Measurements from ENCODE around the gene CCDC107. TPM values are rescaled to one million over a fixed set of nuclear protein-coding genes. Genes with fewer than 3 reads are reported as not detected.
A peak's percentile ranks its signal among the peaks of the same experiment; 100 is the strongest.
"Not testable (repeated sequence)": the region's sequence is repeated elsewhere in the genome, so short reads cannot be mapped to it uniquely, and the experiment has no call there.

Gene CCDC107
- 10 to 100 TPM; 12.1 to 13.7 TPM for total RNA-seq

DNA sequence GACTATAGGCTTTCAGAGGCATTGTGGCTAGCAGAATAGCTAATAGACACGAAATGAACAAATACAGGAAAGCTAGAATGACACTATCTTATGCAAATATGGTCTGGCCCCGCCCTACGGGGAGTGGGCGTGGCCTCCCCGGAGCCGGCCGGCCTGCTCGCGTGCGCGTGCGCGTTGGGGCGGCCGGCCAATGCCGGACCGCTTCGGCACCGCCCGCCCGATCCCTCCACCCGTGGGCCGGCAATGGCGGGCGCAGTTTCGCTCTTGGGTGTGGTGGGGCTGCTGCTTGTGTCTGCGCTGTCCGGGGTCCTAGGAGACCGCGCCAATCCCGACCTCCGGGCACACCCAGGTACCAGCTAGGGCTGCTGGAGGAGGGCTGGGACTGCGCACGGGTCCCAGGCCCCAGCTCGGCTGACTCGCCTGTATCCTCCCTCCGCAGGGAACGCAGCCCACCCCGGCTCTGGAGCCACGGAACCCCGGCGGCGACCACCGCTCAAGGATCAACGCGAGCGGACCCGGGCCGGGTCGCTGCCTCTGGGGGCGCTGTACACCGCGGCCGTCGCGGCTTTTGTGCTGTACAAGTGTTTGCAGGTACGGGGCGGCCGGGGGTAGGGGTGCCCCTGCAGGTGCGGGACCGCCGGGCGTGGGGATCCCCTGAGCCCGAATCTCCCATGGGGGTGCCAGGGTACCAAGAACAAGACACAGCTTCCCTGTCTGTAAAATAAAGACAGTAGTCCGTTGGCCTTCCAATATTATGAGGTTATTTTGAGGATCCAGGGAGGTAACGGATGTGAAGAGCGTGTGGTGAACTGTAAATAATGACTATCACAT lies at the start of gene CCDC107:
Gene CCDC107 (plus strand): TSS at position 156 of the 831 bp plus-strand sequence. CDS start 88 bp downstream, at position 244.
- CTCF ChIA-PET, result interaction anchor here (0.5 to 24.5 kb wide), 30 partner anchors 9 to 1412 kb away, joined by 3 to 313 read pairs (median 4); partner anchors contain the start of genes CA9, CREB3, SIT1 and SPAG8
- TF ChIP-seq CTCF (IDR thresholded peaks at IDR 0.05), result peak; percentile 96
- POLR2A ChIA-PET, result interaction anchor here (0.7 to 5.3 kb wide), 17 partner anchors 9 to 154 kb away, joined by 3 to 64 read pairs (median 4); partner anchors contain the start of genes CREB3, SPAG8, TLN1 and TPM2
- Mint-ChIP-seq H3K27me3 (peaks cover 2% of the 10 kb centered on the region), H3K36me3 (ENCODE audit: low read depth) (peaks cover 43% of the 10 kb centered on the region), H3K4me1 (ENCODE audit: low read depth) (peaks cover 63% of the 10 kb centered on the region), H3K9me3 (no peaks in the 10 kb centered on the region), H3K4me3 (peak within 1 kb of the TSS; percentile 81), H3K27ac (peak within 1 kb of the TSS; percentile 96)
- DNase-seq (peak; percentile 82), ATAC-seq (peak; percentile 78)
- intact Hi-C loops (cut with micrococcal nuclease), result loop anchor here (5.0 to 10.0 kb wide), 2 partner anchors 69 to 156 kb away; partner anchors contain the start of genes HINT2 and SPAG8

DNA sequence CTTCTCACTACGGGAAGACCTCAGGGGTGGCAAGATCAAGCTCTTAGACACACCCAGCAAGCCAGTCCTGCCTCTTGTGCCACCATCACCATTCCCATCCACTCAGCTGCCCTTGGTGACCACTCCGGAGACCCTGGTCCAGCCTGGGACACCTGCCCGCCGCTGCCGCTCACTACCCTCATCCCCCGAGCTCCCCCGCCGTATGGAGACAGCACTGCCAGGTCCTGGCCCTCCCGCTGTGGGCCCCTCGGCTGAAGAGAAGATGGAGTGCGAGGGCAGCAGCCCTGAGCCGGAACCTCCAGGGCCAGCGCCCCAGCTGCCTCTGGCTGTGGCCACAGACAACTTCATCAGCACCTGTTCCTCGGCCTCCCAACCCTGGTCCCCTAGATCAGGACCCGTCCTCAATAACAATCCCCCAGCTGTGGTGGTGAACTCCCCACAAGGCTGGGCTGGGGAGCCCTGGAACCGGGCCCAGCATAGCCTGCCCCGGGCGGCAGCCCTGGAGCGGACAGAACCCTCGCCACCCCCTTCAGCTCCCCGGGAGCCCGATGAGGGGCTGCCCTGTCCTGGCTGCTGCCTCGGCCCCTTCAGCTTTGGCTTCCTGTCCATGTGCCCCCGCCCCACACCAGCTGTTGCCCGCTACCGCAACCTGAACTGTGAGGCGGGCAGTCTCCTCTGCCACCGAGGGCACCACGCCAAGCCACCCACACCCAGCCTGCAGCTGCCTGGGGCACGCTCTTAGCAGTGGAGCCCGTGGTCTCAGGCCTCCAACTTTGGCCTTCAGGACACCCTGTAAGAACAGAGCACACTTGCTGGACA lies 48.9 kb upstream of the CCDC107 start:
- DNase-seq (no peak), ATAC-seq (no peak)
- ChIA-PET CTCF (interaction anchor here (0.8 to 7.0 kb wide), 5 partner anchors 39 to 118 kb away, joined by 3 to 62 read pairs (median 4); partner anchors contain the start of genes CCDC107, RMRP and SIT1), POLR2A (interaction anchor here (0.6 to 1.7 kb wide), 5 partner anchors 10 to 121 kb away, joined by 3 to 13 read pairs (median 3); no protein-coding TSS in a partner anchor)
- peaks cover 20% of the 10 kb centered on the region for H3K36me3 Mint-ChIP-seq (ENCODE audit: low read depth)
- TF ChIP-seq CTCF (IDR thresholded peaks at IDR 0.05), result no peak
- peaks cover 18% of the 10 kb centered on the region for H3K4me1 Mint-ChIP-seq (ENCODE audit: low read depth)
- intact Hi-C loops (cut with micrococcal nuclease), result no loop called here
- H3K27me3 Mint-ChIP-seq, result no peaks in the 10 kb centered on the region
- no peak overlapping the region for H3K4me3 Mint-ChIP-seq
- no peak overlapping the region for H3K27ac Mint-ChIP-seq
- H3K9me3 Mint-ChIP-seq, result no peaks in the 10 kb centered on the region

- POLR2A ChIA-PET, result interaction anchor here (1.6 to 2.0 kb wide), 2 partner anchors 10 to 79 kb away, joined by 4 to 5 read pairs; no protein-coding TSS in a partner anchor
- Mint-ChIP-seq H3K9me3 (no peaks in the 10 kb centered on the region), H3K36me3 (ENCODE audit: low read depth) (peaks cover 20% of the 10 kb centered on the region), H3K27me3 (no peaks in the 10 kb centered on the region), H3K4me3 (no peak overlapping the region), H3K4me1 (ENCODE audit: low read depth) (peaks cover 18% of the 10 kb centered on the region), H3K27ac (no peak overlapping the region)
- CTCF ChIA-PET, result interaction anchor here (1.3 to 7.0 kb wide), 6 partner anchors 26 to 86 kb away, joined by 4 to 62 read pairs (median 18); partner anchors contain the start of genes ARHGEF39, CCDC107, RMRP and SIT1
- no peak for TF ChIP-seq CTCF (IDR thresholded peaks at IDR 0.05)
- ATAC-seq (no peak), DNase-seq (no peak)
- intact Hi-C loops (cut with micrococcal nuclease), result no loop called here
Measured at GRCh38 chr9:35609820-35610163, 48.3 kb upstream of the CCDC107 start.

DNA sequence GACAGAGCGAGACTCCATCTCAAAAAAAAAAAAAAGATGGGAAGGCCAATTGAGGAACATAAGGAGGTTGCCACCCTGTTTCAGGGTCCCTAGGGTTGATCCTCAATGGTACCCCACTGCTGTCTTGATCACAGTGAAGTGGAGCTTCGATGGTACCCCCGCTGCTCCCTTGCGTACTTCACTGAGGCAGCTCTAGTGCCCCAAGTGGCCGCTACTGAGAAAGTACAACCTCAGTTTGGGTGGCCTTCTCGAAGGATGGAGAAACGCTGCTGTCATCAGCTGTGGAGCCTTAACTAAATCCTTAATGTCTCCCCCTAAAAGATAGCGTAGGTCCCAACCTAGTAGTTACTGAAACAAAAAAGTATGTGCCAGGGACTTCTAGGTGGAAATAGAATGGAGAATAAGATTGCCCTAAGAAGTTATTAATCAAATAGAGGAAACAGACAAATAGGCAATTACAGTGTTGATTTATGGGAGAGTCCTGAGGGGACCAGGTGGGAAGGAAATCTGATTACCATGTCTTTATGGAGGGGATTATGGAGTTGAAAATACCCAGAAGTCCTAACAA lies 46.8 kb upstream of the CCDC107 start:
- H3K4me3 Mint-ChIP-seq, result no peak overlapping the region
- DNase-seq (peak; percentile 77), ATAC-seq (peak; percentile 94)
- peaks cover 20% of the 10 kb centered on the region for H3K36me3 Mint-ChIP-seq (ENCODE audit: low read depth)
- ChIA-PET POLR2A (interaction anchor here (1.3 to 2.0 kb wide), 2 partner anchors 8 to 37 kb away, joined by 4 to 5 read pairs; no protein-coding TSS in a partner anchor), CTCF (interaction anchor here (0.6 to 7.0 kb wide), 30 partner anchors 9 to 203 kb away, joined by 3 to 95 read pairs (median 6); partner anchors contain the start of genes ARHGEF39, CCDC107, CREB3 and GBA2)
- no peak overlapping the region for H3K27ac Mint-ChIP-seq
- peaks cover 16% of the 10 kb centered on the region for H3K4me1 Mint-ChIP-seq (ENCODE audit: low read depth)
- H3K27me3 Mint-ChIP-seq, result no peaks in the 10 kb centered on the region
- intact Hi-C loops (cut with micrococcal nuclease), result no loop called here
- H3K9me3 Mint-ChIP-seq, result no peaks in the 10 kb centered on the region
- TF ChIP-seq CTCF (IDR thresholded peaks at IDR 0.05), result peak; percentile 79

- H3K9me3 Mint-ChIP-seq, H3K27ac Mint-ChIP-seq: not testable (repeated sequence)
- POLR2A ChIA-PET, result interaction anchor here (0.6 to 1.3 kb wide), 3 partner anchors 36 to 86 kb away, joined by 3 to 4 read pairs (median 4); no protein-coding TSS in a partner anchor
Measured at GRCh38 chr9:35612066-35612465, 46.0 kb upstream of the CCDC107 start.

More at GRCh38 chr9:35612066-35612465, 46.0 kb upstream of the CCDC107 start:
- H3K4me3 Mint-ChIP-seq; DNase-seq; intact Hi-C loops (cut with micrococcal nuclease); ATAC-seq; H3K27me3 Mint-ChIP-seq: not testable (repeated sequence)
- CTCF ChIA-PET, result interaction anchor here (0.9 to 7.0 kb wide), 20 partner anchors 8 to 119 kb away, joined by 3 to 95 read pairs (median 9); partner anchors contain the start of genes CCDC107, CREB3, RMRP and SIT1
- Mint-ChIP-seq H3K36me3 (ENCODE audit: low read depth) (peaks cover 16% of the 10 kb centered on the region), H3K4me1 (ENCODE audit: low read depth) (peaks cover 16% of the 10 kb centered on the region)

Measured in activated CD8-positive, alpha-beta T cell treated with anti-CD3 and anti-CD28 coated beads for 36 hours (primary cell).